GM19452 (cell line): Measurements from ENCODE around the gene NIT2.
"Not testable (repeated sequence)": the region's sequence is repeated elsewhere in the genome, so short reads cannot be mapped to it uniquely, and the experiment has no call there.

Experiments used
- ATAC-seq: cut with Tn5 transposase; IDR thresholded peaks from one replicate; pipeline ENCODE4 v1.9.1; 2021; ENCODE audit not compliant: unreplicated experiment

Gene NIT2

DNA sequence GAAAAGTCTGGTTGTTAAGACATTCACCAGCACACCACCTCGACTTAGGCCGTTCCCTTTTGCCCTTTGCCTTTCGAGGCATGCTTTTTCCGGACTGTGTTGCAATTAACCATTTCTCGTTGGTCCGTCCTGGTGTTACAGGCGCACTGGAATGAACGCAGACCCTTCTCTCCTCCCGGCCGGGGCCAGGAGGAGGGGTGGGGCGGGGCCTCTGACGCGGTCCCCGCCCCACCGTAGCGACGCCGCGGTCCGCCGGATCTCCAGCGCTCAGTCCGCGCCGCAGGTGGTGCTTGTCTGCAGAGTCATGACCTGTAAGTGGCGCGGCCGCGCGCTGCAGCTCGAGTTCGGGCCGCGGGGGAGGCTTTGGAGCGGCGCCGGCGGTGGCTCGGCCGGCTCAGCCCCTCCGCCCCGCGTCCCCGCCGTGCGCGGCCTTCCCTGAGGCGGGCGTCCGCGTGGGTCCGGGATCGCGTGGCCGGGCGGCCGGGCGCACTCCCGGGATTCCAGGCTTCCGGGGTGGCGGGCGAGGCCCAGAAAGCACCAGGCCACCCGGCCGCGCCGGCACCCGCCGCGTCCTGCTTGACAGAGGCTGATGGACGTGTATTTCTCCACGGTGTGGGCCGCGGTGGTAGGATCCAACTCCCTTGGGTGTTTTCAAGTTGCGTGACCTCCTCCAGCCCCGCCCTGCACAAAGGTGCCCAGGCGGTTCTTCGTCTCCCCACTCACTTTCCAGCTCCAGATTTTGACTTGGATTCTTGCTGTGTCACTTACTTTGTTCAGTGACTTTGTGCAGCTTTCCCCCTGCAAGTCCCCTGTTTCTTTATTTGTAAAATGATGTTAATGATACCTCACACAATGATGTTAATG is at the start of gene NIT2:
NIT2 (plus strand) TSS at position 270 of the 864 bp plus-strand sequence; CDS start at position 305, 35 bp downstream.
- ATAC-seq = peak; percentile 96

- ATAC-seq = no peak
Observed at GRCh38 chr3:100288288-100288894, 46.2 kb upstream of the NIT2 start.

DNA sequence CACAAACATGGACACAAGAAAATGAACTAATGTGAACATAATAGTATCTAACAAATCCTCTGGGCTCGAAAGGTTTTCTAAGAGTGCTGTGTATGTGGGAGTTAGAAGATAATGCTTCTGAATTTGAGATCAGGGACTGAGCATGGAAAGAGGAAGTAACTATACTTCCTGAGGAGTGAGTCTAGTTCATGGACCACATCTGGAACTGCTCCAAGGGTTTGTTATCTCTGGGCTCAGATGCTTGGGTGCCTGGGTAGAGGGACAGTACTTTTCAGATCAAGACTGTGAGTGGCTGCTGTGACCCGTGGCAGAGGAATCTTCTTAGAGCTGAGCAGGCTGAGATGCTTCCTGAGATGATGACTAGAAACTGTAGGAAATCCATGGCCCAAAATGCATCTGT is 45.2 kb upstream of the NIT2 start:
- no peak for ATAC-seq

GRCh38 chr3:100295089-100295488 is 39.5 kb upstream of the NIT2 start:
- no peak for ATAC-seq

- ATAC-seq = no peak
Observed at GRCh38 chr3:100297784-100298183, 36.8 kb upstream of the NIT2 start.

DNA sequence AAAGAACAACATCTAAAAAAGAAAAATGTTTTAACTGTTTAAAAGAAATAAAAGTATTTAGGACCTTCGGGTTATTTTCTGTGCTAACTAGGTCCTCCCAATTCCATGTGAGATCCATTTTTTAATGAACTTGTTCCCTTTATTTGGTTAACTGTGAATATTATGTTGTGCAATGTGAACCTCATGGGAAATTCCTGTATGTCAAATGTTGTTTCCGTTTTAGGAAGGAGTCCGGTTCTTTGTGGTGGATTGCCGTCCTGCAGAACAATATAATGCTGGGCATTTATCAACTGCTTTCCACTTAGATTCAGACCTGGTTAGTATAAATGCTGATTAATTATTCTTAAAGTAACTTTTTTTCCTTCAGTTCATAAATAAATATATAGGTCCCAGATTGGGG is 35.5 kb upstream of the NIT2 start:
- no peak for ATAC-seq

- no peak for ATAC-seq
Observed at GRCh38 chr3:100306695-100307094, 27.9 kb upstream of the NIT2 start.

DNA sequence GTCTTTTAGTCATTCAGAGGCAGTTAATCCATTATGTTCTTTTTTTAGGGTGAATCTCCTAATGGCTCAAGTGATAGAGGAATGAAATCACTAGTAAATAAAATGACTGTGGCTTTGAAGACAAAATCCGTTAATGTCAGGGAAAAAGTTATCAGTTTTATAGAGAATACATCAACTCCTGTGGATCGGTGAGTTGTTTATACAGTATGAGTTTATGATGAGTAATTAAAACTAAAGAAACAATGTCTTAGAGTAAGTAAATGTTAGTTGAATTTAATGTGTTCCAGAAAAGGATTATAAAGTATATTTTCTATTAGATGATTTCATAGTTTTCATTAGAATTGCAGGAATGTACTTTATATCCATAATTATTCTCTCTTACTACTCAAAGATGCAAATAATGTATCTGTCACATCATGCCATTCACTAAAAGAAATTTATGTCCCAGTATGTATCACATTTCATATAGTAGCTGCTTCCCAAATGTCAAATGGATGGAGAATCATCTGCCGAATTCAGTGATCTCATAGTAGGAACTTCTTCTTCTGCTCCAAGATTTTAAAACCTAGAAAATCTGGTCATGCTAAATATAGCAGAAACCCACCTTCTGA is 24.1 kb upstream of the NIT2 start:
- no peak for ATAC-seq

DNA sequence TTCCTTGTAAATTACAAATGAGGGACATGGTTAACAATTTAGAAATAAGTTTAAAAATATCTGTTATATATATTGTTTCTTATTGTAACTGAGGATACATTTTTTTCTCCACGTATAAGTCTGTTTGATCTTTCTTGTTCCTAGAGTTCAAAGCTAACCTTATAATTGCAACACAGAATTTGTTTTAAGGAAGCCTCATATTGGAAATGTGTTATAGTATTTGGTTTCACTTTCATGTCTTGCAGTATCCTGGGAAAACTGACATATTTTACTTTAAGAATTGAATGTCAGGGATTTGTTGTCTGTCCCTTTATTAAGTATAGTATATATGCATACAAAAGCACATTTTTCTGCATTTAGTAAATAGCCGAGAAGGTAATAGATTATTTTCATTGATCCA is 23.5 kb upstream of the NIT2 start:
- no peak for ATAC-seq

DNA sequence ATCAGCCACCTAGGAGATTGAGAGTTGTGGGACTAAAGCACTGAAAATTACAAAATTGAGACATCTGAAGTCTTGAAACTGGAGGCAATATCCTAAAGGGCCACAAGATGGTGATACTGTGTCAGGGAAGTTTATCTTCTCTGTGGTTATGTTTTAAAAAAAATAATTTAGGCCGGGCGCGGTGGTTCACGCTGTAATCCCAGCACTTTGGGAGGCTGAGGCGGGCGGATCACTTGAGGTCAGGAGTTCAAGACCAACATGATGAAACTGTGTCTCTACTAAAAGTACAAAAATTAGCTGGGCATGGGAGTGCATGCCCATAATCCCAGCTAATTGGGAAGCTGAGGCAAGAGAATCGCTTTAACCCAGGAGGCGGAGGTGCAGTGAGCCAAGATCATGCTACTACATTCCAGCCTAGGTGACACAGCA is 17.9 kb upstream of the NIT2 start:
- peak; percentile 65 for ATAC-seq

- ATAC-seq = peak; percentile 71
Observed at GRCh38 chr3:100317912-100318311, 16.6 kb upstream of the NIT2 start.

GRCh38 chr3:100319951-100320350 is 14.6 kb upstream of the NIT2 start:
- ATAC-seq = no peak

- no peak for ATAC-seq
Observed at GRCh38 chr3:100324044-100324443, 10.5 kb upstream of the NIT2 start.

GRCh38 chr3:100325827-100326226 is 8.7 kb upstream of the NIT2 start:
- no peak for ATAC-seq

DNA sequence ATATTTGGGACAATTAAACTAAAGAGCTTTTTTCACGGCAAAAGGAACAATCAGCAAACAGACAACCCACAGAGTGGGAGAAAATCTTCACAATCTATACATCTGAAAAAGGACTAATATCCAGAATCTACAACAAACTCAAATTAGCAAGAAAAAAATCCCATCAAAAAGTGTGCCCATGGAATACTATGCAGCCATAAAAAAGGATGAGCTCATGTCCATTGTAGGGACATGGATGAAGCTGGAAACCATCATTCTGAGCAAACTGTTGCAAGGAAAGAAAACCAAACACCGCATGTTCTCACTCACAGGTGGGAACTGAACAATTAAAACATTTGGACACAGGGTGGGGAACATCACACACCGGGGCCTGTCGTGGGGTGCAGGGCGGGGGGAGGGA is 7.2 kb upstream of the NIT2 start:
- not testable (repeated sequence) for ATAC-seq

GRCh38 chr3:100329800-100330489 is 4.6 kb upstream of the NIT2 start:
- ATAC-seq = no peak

- ATAC-seq = no peak
Observed at GRCh38 chr3:100330651-100331050, 3.9 kb upstream of the NIT2 start.

GRCh38 chr3:100331660-100332059 is 2.9 kb upstream of the NIT2 start:
- no peak for ATAC-seq

- ATAC-seq = no peak
Observed at GRCh38 chr3:100333051-100333450, 1.5 kb upstream of the NIT2 start.

DNA sequence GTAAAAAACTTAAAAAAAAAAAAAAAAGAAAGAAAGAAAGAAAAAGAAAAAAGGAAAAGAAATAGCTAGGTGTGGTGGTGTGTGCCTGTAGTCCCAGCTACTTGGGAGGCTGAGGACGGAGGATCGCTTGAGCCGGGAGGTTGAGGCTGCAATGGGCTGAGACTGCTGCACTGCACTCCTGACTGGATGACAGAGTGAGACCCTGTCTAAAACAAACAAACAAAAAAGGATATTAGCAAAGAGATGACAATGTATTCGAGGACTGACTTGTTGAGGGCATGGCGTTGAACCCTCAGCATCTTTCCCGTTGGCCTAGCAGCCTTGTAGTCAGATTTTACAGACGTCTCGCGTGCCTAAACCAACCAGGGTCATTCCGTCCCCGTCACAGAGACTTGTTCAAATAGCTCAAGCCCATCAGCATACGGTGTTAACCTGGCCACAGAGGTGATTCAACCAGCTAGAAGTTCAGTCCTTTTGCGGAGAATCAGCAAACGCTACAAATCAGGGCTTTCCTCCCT is 528 bp upstream of the NIT2 start:
- ATAC-seq = no peak

- ATAC-seq = no peak
Observed at GRCh38 chr3:100335434-100335833, 877 bp downstream of the NIT2 start.
